AG10803 (cell line): ENCODE results near the gene COX8A.

ENCODE experiments used
- DNase-seq: peaks from one replicate; pipeline ENCODE4 v3.0.0; 2010; ENCODE audit warnings: low read depth
- H3K4me3 ChIP-seq: 2 replicates; pipeline ENCODE4 v1.5.1; 2011; ENCODE audit warnings: mild to moderate bottlenecking, low read length, control low read depth
- TF ChIP-seq, protein P1 (sequence below): conservative IDR thresholded peaks from 2 replicates; pipeline ENCODE4 v1.5.1; 2011; ENCODE audit warnings: mild to moderate bottlenecking, low read length, control low read depth, inconsistent platforms

The COX8A gene

DNA sequence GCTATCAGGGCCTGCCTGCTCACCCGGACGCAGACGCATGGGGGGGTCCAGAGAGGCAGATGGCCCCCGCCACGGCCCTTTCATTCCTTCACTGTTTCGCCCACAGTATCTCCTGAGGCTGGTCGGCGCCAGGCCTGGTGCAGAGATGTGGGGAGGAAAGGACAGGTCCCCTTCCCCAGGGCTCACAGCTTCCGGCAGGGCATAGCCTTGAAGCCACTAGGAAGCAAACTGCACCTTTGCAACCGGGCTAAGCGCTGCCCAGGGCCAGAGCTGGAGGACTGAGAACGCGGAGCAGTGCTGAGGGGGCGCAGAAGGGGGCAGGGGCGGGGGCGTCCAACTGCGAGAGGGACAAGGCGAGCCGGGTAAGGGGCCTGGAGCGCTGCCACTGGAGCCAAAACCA is 41.1 kb downstream of the COX8A start:
- DNase-seq, result no peak
- H3K4me3 ChIP-seq, result no peak overlapping the region
- TF ChIP-seq, protein P1, sequence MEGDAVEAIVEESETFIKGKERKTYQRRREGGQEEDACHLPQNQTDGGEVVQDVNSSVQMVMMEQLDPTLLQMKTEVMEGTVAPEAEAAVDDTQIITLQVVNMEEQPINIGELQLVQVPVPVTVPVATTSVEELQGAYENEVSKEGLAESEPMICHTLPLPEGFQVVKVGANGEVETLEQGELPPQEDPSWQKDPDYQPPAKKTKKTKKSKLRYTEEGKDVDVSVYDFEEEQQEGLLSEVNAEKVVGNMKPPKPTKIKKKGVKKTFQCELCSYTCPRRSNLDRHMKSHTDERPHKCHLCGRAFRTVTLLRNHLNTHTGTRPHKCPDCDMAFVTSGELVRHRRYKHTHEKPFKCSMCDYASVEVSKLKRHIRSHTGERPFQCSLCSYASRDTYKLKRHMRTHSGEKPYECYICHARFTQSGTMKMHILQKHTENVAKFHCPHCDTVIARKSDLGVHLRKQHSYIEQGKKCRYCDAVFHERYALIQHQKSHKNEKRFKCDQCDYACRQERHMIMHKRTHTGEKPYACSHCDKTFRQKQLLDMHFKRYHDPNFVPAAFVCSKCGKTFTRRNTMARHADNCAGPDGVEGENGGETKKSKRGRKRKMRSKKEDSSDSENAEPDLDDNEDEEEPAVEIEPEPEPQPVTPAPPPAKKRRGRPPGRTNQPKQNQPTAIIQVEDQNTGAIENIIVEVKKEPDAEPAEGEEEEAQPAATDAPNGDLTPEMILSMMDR, result no peak

DNA sequence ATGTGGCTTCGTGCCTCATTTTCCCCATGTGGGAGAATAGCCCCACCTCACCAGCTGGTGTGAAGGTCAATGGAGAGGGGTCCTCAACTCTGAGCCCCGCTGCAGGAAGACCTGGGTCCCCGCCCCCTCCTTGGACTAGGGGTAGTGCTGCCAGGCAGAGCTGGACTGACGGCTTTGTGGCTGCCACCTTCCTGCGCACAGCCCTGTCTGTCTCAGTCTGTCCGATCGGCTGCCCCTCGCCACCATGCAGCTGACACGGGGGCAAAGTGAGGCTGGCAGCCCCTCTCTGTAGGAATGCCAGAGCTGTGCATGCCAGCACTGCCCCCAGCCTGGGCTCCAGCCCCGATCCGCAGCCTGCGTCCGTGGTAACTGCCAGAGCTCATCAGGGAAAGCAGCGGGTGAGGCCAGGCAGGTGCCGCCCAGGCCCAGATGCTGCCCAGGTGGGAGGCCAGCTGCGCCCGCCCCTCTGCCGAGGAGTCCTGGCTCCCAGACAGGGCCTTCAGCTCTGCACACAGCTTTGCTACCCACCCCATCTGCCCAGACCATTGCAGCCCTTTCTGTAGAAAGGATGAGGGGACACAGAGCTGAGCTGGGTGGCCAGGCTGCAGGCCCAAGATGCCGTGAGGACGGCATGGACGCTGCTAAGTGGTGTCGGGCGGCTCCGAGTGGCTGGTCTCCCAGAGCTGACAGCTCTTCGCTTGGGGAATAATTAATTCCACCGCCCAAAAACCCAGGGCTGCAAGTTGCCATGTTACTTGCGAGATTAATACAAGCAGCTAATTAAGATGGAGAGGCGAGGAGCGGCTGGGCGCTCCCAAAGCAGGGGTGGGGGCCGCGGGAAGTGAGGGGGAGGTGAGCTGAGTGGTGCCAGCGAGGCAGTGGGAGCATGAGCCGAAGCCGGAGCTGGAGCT is 41.8 kb downstream of the COX8A start:
- DNase-seq, result no peak
- H3K4me3 ChIP-seq, result no peak overlapping the region
- TF ChIP-seq, protein P1, result no peak

DNA sequence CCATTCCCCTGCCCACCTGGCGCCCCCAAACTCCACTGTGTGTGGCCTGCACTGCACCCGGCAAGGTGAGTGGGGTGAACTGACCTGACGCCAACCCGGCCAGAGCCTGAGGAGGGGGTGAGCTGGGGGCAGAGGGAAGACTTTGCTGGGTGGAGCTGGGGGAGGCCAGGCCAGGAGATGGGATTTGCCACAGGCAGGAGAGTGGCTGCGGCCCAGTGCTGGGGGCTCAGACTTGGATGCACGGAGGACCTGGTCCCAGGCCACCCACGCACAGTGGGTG is 43.5 kb downstream of the COX8A start:
- TF ChIP-seq, protein P1, result no peak
- no peak for DNase-seq
- no peak overlapping the region for H3K4me3 ChIP-seq

DNA sequence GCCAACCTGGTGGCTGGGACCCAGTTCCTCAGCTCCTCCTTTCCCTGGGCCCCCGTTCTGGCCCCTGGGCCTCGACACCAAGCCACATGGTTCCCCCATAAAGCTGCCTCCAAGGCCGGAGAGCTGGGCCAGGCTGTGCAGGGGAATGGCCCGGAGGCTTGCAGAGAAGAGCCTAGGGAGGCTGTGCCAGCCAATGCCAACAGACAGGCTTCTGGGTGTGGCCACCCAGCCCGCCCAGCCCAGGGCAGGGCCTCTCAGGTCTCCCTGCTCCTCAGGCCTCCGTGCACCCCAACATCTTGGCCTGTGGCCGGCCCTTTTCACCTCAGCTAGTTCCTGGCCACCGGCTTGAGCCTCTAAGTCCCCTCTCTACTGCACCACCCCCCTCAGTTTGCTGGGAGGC is 43.9 kb downstream of the COX8A start:
- TF ChIP-seq, protein P1, result no peak
- no peak overlapping the region for H3K4me3 ChIP-seq

DNA sequence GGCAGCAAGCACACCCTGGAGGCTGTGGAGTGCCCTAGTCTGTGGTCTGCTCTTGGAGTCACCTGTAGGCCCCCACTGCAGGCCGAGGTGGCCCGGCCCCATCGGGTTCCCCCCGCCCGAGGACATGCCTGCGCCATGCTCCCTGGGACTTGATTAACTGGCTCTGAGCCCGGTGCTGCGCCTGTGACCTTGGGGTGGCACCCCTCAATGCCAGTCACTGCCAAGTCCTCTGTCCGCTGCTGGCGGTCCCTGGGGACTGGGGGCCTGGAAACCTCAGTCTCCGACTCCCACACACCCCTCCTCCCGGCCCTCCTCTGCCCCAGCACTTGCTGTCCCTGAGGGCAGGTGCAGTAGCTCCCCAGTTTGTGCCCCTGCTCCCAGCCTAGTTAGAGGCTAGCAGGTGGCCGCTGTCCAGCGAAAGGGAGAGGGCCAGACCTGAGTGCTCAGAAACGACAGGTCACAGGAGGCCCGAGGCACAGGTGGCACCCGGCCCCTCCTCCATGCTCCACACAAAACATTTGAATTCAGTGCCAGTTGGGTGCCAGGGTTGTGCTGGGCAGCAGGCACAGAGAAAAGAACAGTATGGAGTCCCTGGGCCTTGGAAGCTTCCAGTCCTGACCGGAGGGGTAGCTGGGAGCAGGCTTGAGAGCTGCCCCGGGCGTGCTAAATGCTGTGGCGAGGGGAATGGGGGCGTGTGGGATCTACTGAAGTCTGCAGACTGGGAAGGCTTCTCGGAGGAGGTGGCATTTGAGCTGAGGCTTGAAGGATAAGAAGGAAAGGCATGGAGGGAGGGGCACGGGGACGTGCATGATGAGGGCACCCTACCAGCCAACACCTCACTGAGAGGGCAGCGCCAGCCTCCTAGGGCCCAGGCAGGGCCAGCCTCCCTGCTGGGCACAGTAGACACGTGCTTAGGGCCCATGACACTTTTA is 45.0 kb downstream of the COX8A start:
- no peak overlapping the region for H3K4me3 ChIP-seq
- DNase-seq, result no peak
- TF ChIP-seq, protein P1, result no peak

More for the DNA sequence above, 43.9 kb downstream of the COX8A start:
- no peak for DNase-seq

DNA sequence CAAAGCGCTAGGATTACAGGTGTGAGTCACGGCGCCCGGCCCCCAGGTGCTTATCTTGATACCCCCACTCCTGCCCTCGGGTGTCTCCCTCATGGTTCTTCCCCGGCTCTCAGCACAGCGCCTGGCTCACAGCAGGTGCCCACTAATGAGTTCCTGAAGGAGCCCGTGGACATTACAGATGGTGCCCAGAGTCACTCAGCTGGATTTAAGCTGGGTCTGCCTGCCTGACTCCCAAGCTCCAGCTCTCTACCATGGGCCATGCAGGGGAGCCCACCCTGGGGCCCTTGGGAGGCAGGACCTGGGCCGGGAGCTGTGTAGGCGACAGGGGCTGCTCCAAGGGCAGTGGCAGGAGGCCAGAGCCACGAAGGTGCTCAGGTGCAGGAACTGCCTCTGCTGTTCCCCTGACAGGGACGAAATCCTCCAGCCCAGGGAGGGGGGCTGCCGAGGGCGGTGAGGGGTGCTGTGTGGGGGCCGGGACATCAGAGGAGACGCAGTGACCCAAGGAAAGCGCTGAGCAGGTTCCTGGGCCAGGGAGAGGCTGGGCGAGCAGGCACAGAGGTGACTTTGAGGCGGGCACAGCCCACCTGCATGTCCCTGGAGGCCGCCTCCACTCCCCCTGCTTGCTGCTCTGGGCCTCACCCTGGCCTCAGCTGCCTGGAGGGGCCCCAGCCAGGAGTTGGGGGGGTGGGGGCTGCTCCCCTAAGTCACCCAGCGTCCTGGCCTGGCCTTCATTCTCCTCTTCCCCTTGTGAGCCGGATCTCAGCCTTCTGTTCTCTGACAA is 46.7 kb downstream of the COX8A start:
- no peak overlapping the region for H3K4me3 ChIP-seq
- TF ChIP-seq, protein P1, result no peak
- no peak for DNase-seq
